DOHH2 (cell line): ENCODE data around the gene CFAP46.
"Not testable (repeated sequence)": the region's sequence is repeated elsewhere in the genome, so short reads cannot be mapped to it uniquely, and the experiment has no call there.

Experiments used
- EZH2phosphoT487 ChIP-seq: fragments of 200-600 bp; sonication (generic); IDR thresholded peaks from 2 replicates; pipeline ENCODE4 v1.6.1; 2017; ENCODE audit warnings: borderline replicate concordance, mild to moderate bottlenecking, antibody characterized with exemption, low read length, moderate library complexity, mixed read lengths
- TF ChIP-seq, protein P1 (sequence below): fragments of 200-600 bp; sonication (generic); IDR thresholded peaks from one replicate; pipeline ENCODE4 v1.5.1; 2014; ENCODE audit warnings: antibody characterized with exemption, mild to moderate bottlenecking, low read depth, low read length; ENCODE audit not compliant: poor library complexity, severe bottlenecking

DNA sequence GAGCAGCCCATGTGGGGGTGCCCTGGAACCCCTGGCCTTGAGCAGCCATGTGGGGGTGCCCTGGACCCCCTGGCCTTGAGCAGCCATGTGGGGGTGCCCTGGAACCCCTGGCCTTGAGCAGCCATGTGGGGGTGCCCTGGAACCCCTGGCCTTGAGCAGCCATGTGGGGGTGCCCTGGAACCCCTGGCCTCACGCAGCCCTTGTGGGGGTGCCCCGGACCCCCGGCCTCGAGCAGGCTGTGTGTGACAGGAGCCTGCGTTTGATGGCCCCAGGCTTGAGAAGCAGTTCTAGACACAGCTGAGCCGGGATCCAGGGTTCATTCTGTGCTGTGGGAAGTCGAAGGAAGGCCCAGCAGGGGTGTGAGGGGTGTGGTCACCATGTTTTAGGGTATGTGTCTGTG lies 19.0 kb downstream of the CFAP46 start:
- TF ChIP-seq, protein P1, sequence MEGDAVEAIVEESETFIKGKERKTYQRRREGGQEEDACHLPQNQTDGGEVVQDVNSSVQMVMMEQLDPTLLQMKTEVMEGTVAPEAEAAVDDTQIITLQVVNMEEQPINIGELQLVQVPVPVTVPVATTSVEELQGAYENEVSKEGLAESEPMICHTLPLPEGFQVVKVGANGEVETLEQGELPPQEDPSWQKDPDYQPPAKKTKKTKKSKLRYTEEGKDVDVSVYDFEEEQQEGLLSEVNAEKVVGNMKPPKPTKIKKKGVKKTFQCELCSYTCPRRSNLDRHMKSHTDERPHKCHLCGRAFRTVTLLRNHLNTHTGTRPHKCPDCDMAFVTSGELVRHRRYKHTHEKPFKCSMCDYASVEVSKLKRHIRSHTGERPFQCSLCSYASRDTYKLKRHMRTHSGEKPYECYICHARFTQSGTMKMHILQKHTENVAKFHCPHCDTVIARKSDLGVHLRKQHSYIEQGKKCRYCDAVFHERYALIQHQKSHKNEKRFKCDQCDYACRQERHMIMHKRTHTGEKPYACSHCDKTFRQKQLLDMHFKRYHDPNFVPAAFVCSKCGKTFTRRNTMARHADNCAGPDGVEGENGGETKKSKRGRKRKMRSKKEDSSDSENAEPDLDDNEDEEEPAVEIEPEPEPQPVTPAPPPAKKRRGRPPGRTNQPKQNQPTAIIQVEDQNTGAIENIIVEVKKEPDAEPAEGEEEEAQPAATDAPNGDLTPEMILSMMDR, result not testable (repeated sequence)
- not testable (repeated sequence) for TF ChIP-seq EZH2phosphoT487
